OCI-LY7 (cell line): Measurements from ENCODE around the gene C4orf50.

Experiments used
- EZH2phosphoT487 ChIP-seq: fragments of 200-600 bp; sonication (generic); IDR thresholded peaks from 2 replicates; pipeline ENCODE4 v1.6.1; 2018; ENCODE audit warnings: low read depth, borderline replicate concordance, mild to moderate bottlenecking, mixed run types, antibody characterized with exemption, low read length, moderate library complexity, mixed read lengths
- TF ChIP-seq, protein P1 (sequence below): fragments of 200-600 bp; sonication (generic); conservative IDR thresholded peaks from 2 replicates; pipeline ENCODE4 v1.5.1; 2014; ENCODE audit warnings: mild to moderate bottlenecking, antibody characterized with exemption, low read length, moderate library complexity, mixed read lengths

- no peak for TF ChIP-seq EZH2phosphoT487
- TF ChIP-seq, protein P1, sequence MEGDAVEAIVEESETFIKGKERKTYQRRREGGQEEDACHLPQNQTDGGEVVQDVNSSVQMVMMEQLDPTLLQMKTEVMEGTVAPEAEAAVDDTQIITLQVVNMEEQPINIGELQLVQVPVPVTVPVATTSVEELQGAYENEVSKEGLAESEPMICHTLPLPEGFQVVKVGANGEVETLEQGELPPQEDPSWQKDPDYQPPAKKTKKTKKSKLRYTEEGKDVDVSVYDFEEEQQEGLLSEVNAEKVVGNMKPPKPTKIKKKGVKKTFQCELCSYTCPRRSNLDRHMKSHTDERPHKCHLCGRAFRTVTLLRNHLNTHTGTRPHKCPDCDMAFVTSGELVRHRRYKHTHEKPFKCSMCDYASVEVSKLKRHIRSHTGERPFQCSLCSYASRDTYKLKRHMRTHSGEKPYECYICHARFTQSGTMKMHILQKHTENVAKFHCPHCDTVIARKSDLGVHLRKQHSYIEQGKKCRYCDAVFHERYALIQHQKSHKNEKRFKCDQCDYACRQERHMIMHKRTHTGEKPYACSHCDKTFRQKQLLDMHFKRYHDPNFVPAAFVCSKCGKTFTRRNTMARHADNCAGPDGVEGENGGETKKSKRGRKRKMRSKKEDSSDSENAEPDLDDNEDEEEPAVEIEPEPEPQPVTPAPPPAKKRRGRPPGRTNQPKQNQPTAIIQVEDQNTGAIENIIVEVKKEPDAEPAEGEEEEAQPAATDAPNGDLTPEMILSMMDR, result no peak
Measured at GRCh38 chr4:5958199-5958735, 60.0 kb downstream of the C4orf50 start.
